Endothelial cell (in vitro differentiated cells): ENCODE measurements around the gene CNTNAP5. TPM values are rescaled to one million over a fixed set of nuclear protein-coding genes. Genes with fewer than 3 reads are reported as not detected.

Experiments used
- DNase-seq: peaks from one replicate; pipeline ENCODE4 v3.0.0; 2021; ENCODE audit warnings: low spot score
- H3K27ac Mint-ChIP-seq: one replicate; pipeline ENCODE4 v1.8.0; 2021; ENCODE audit warnings: mixed read lengths, inconsistent platforms; ENCODE audit not compliant: unreplicated experiment
- H3K27me3 Mint-ChIP-seq: one replicate; pipeline ENCODE4 v1.8.0; 2021; ENCODE audit warnings: mild to moderate bottlenecking, moderate library complexity, mixed read lengths, inconsistent platforms; ENCODE audit not compliant: unreplicated experiment
- H3K36me3 Mint-ChIP-seq: one replicate; pipeline ENCODE4 v1.8.0; 2021; ENCODE audit warnings: mild to moderate bottlenecking, low read depth, mixed read lengths, inconsistent platforms; ENCODE audit not compliant: unreplicated experiment
- H3K4me1 Mint-ChIP-seq: one replicate; pipeline ENCODE4 v1.8.0; 2021; ENCODE audit warnings: mild to moderate bottlenecking, mixed read lengths, inconsistent platforms; ENCODE audit not compliant: unreplicated experiment
- H3K4me3 Mint-ChIP-seq: one replicate; pipeline ENCODE4 v1.8.0; 2021; ENCODE audit warnings: mild to moderate bottlenecking, mixed read lengths, inconsistent platforms; ENCODE audit not compliant: unreplicated experiment
- H3K9me3 Mint-ChIP-seq: one replicate; pipeline ENCODE4 v1.8.0; 2021; ENCODE audit warnings: mixed read lengths, inconsistent platforms; ENCODE audit not compliant: unreplicated experiment
- total RNA-seq: library from RNA; stranded (reverse); fragmentation: NEBNext Ultra II Directional; extraction: Animal tissue kit (Norgen Biotek cat#: 25700); gene quantifications from one replicate; pipeline ENCODE4 v1.2.1, GENCODE V29; 2021; ENCODE audit not compliant: unreplicated experiment
- TF ChIP-seq, protein P1 (sequence below): fragments of 200-600 bp; sonication (generic); IDR thresholded peaks from one replicate; pipeline ENCODE4 v1.5.0; 2021; ENCODE audit warnings: antibody characterized with exemption; ENCODE audit not compliant: unreplicated experiment

The CNTNAP5 gene
- total RNA-seq, 1 donor from 2014 or later: 5.0 TPM

DNA sequence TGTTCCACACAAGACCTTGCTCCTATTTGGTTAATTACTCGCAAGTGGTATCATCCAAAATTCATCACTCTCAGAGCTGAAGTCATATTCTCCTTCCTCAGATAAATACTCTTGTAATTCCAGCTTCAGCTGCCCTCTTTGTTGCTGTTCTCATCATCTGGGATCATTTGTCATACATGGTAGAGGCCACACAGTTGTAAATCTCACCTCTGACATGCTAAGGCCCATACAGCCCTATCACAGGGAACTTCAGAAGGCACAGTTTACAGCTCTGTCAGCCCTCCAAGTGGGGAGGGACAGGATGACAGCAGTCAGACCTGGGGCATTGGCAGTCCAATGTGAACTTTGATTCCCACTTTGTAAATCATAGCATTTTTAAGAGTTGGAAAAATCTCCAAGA lies 399.0 kb downstream of the CNTNAP5 start:
- Mint-ChIP-seq H3K36me3 (no peaks in the 10 kb centered on the region), H3K4me3 (no peak overlapping the region), H3K27ac (no peak overlapping the region), H3K4me1 (peaks cover 9% of the 10 kb centered on the region), H3K9me3 (no peaks in the 10 kb centered on the region), H3K27me3 (no peaks in the 10 kb centered on the region)
- DNase-seq: no peak
- TF ChIP-seq, protein P1, sequence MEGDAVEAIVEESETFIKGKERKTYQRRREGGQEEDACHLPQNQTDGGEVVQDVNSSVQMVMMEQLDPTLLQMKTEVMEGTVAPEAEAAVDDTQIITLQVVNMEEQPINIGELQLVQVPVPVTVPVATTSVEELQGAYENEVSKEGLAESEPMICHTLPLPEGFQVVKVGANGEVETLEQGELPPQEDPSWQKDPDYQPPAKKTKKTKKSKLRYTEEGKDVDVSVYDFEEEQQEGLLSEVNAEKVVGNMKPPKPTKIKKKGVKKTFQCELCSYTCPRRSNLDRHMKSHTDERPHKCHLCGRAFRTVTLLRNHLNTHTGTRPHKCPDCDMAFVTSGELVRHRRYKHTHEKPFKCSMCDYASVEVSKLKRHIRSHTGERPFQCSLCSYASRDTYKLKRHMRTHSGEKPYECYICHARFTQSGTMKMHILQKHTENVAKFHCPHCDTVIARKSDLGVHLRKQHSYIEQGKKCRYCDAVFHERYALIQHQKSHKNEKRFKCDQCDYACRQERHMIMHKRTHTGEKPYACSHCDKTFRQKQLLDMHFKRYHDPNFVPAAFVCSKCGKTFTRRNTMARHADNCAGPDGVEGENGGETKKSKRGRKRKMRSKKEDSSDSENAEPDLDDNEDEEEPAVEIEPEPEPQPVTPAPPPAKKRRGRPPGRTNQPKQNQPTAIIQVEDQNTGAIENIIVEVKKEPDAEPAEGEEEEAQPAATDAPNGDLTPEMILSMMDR: no peak

DNA sequence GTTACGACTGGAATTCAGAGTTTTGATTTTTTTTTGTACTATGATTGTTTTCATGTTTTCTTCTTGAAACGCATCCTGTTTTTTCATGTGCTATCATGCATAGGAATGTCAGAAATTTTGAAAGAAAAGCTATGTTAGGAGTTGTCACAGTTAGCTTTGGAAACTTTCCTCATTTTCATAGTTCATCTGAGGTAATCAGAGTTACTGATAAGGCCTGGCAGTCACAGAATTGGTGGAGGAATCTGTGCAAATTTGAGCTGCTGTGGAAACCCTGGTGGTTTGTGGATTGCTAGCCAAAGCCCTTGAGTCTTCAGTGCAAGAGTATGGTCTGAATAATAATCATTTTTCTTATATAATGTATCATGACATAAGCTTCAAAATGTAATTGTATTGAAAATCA lies 401.0 kb downstream of the CNTNAP5 start:
- peak overlapping the region; percentile 79 for H3K27ac Mint-ChIP-seq
- no peak overlapping the region for H3K4me3 Mint-ChIP-seq

DNA sequence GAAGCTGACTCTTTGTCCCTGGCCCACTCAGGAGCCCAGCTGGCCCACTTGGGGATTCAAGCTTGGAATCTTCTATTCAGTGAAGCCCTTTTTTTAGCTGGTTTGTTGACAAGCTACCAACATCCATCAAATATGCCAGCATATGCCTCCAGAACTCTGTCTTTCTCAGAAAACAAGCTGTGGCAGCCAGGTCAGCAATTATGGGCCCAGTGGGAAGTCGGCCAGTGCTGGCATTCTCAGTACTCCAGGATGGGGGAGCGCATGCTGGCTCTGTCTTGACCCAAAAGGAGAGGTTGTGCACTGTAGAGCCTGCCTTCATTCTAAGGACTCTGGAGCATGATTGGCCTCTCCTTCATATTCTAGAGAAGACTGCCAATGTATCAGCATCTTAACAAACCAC lies 401.5 kb downstream of the CNTNAP5 start:
- Mint-ChIP-seq H3K9me3 (no peaks in the 10 kb centered on the region), H3K27ac (no peak overlapping the region), H3K27me3 (peaks cover 3% of the 10 kb centered on the region), H3K4me3 (no peak overlapping the region), H3K36me3 (no peaks in the 10 kb centered on the region), H3K4me1 (peaks cover 9% of the 10 kb centered on the region)
- DNase-seq: no peak
- TF ChIP-seq, protein P1: no peak

More for the DNA sequence above, 401.0 kb downstream of the CNTNAP5 start:
- no peak for DNase-seq
- H3K36me3 Mint-ChIP-seq: no peaks in the 10 kb centered on the region
- H3K4me1 Mint-ChIP-seq: peaks cover 9% of the 10 kb centered on the region
- no peaks in the 10 kb centered on the region for H3K9me3 Mint-ChIP-seq
- TF ChIP-seq, protein P1: no peak
- peaks cover 3% of the 10 kb centered on the region for H3K27me3 Mint-ChIP-seq

DNA sequence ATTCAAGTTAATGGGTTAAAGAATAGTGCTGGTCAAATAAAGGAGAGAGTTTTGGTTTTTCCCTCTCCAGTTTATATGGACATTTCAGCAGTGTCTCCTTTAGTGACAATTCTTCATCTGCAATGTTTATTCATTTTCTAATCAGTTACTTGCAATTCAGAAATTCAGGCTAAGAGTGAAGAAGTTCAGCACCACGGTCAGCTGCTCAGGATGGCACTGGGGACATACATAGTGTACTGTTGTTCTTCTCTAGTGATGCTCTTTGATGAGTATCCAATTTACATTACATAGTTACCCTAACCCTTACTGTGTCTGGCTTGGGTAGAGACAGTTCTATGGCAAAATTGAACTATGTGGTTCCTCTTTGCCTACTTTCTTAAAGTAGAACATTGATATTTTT lies 412.7 kb downstream of the CNTNAP5 start:
- Mint-ChIP-seq H3K27ac (no peak overlapping the region), H3K9me3 (no peaks in the 10 kb centered on the region), H3K4me1 (no peaks in the 10 kb centered on the region), H3K36me3 (no peaks in the 10 kb centered on the region), H3K4me3 (no peak overlapping the region), H3K27me3 (no peaks in the 10 kb centered on the region)
- TF ChIP-seq, protein P1: no peak
- DNase-seq: peak; percentile 50

DNA sequence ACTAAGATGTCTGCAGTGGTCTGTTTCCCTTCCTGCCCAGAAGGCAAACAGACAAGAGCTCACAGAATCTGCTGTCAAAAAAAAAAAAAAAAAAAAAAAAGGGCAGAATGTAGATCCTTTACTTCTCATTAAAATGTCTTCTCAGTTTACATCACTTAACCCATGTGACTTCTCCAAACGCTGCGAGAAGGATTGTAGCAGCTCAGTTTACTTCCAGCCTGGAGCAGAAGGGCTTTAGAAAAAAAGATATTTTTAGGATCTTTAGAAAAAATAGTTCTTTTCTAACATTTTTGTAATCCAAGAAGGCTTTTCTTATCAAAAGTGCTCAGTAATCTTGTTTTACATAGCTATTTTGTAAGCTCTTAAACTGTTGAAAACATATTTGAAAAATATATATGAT lies 425.4 kb downstream of the CNTNAP5 start:
- no peaks in the 10 kb centered on the region for H3K9me3 Mint-ChIP-seq
- TF ChIP-seq, protein P1: no peak
- H3K27me3 Mint-ChIP-seq: no peaks in the 10 kb centered on the region
- H3K36me3 Mint-ChIP-seq: no peaks in the 10 kb centered on the region
- H3K4me3 Mint-ChIP-seq: no peak overlapping the region
- no peak for DNase-seq
- H3K4me1 Mint-ChIP-seq: no peaks in the 10 kb centered on the region
- no peak overlapping the region for H3K27ac Mint-ChIP-seq
